Choroid plexus epithelial cell (primary cell): ENCODE results near the gene XXYLT1.

Experiments
- DNase-seq: peaks from one replicate; pipeline ENCODE4 v3.0.0-alpha.2; 2010; ENCODE audit warnings: low read depth
- H3K4me3 ChIP-seq: 2 replicates; pipeline ENCODE4 v1.5.1; 2011; ENCODE audit warnings: low read depth, mild to moderate bottlenecking, control low read depth, low read length, moderate library complexity
- TF ChIP-seq, protein P1 (sequence below): conservative IDR thresholded peaks from 2 replicates; pipeline ENCODE4 v1.5.1; 2011; ENCODE audit warnings: low read depth, mild to moderate bottlenecking, control low read depth, inconsistent platforms, low read length, moderate library complexity

Gene XXYLT1

DNA sequence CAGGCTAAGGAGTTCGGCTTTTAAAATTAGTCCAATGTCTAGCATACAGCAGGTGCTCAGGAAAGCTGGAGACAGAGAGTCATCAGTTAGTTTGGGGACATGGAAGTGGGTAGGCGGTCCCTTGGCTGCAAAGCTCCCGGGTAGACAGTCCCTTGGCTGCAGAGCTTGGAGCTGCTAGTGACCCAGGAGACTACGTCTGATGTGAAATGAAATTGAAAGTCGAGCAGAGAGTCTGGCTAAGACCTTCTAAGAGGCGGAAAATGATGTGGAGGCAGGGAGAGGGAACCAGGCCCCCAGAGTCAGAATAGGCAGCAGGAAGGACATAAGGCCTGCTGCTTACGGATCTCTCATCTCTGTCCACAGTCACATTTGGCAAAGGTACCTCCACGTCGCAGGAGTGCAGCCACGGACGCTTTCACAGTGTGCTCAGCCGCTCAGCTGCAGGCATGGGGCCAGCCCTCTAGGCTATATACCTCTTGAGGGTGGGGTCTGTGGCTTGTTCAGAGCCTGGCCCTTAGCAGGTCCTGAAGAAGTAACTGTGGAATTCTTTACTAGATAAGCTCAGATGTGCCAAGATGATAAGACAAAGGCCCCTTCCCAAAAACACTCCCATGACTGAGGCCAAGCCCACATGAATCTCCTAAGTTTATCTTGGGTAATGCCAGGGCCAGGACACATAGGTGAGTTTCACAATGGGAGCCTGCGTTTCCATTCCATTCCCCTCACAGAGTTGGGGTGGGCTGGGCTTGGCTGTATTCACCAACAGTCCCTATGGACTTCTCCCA, 131.7 kb downstream of the XXYLT1 start:
- TF ChIP-seq, protein P1, sequence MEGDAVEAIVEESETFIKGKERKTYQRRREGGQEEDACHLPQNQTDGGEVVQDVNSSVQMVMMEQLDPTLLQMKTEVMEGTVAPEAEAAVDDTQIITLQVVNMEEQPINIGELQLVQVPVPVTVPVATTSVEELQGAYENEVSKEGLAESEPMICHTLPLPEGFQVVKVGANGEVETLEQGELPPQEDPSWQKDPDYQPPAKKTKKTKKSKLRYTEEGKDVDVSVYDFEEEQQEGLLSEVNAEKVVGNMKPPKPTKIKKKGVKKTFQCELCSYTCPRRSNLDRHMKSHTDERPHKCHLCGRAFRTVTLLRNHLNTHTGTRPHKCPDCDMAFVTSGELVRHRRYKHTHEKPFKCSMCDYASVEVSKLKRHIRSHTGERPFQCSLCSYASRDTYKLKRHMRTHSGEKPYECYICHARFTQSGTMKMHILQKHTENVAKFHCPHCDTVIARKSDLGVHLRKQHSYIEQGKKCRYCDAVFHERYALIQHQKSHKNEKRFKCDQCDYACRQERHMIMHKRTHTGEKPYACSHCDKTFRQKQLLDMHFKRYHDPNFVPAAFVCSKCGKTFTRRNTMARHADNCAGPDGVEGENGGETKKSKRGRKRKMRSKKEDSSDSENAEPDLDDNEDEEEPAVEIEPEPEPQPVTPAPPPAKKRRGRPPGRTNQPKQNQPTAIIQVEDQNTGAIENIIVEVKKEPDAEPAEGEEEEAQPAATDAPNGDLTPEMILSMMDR = no peak
- DNase-seq = no peak
- H3K4me3 ChIP-seq = no peak overlapping the region

DNA sequence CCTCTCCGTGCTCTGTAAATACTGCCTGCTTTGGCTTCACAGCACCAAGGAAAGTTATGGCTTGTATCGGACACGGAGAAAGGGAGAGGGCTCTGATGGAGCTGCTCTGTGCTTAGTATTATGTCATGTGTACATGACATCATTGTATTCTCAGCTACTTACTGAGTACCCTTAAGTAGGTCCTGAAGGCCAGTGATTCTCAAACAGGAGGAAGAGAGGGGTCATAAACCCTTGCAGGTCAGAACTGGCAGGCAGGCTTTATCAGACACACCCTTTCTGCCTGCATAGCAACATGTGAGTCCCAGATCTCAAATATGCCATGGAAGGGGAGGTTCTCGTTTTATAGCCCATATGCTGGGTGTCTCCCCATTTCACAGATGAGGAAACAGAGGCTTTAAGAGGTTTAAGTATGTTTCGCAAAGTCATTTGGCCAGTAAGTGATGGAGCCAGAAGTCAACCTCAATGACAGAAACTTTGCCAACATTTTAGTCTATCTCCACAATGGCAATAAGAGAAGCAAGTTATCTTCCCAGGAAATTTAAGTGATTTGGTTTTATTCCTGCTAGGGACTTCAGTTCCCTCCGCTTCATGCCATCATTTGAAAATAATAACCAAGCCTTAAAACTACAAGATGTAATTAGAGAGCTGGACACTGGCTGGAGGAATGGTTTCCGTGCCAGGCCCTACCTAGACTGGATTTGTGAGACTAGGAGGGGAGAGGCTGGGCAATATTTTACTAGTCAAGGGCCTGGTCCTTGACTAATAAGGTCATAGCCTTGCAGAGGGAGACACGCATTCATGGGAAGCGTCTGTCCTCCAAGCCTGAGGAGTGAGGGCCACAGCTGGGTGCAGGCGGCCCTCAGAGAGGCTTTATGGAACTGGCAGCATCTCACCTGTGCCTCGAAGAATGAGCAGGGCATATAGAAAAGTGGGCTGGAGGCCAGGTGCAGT, 133.0 kb downstream of the XXYLT1 start:
- no peak for DNase-seq
- TF ChIP-seq, protein P1 = no peak
- no peak overlapping the region for H3K4me3 ChIP-seq

DNA sequence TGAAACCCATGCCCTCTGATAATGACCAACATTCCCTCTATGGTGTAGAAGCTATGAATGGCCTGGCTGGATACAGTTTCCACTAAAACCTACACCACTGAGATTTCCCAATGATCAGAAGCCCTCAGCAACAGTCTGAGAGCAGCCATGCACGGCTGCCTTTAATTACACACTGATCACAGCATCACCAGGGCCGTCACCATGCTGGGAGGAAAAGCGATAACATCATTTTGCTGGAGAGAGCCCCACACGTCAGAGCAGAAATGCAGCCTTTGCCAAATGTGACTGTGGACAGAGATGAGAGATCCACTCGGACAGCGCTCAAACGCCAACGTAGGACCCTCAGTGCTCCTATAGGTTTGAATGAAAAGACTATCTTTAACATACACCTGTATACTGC, 135.0 kb downstream of the XXYLT1 start:
- TF ChIP-seq, protein P1 = no peak
- no peak for DNase-seq
- H3K4me3 ChIP-seq = no peak overlapping the region

DNA sequence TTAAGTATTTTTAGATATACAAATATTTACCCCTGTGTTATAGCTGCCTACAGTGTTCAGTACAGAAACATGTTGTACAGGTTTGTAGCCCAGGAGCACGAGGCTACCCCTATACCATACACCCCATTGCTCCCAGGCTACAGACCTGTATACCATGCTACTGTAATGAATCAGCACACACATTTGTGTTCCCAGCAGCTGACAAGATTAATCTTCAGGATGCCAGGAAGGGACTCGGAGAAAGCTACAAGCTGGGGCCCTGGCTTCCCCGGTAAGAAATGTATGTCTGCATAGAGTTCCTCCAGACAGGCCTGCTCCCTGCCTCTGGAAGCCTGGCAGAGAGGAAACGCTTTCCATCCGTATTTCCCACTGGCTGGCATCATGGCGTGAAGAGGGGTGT, 136.5 kb downstream of the XXYLT1 start:
- no peak for DNase-seq
- TF ChIP-seq, protein P1 = no peak
- no peak overlapping the region for H3K4me3 ChIP-seq

DNA sequence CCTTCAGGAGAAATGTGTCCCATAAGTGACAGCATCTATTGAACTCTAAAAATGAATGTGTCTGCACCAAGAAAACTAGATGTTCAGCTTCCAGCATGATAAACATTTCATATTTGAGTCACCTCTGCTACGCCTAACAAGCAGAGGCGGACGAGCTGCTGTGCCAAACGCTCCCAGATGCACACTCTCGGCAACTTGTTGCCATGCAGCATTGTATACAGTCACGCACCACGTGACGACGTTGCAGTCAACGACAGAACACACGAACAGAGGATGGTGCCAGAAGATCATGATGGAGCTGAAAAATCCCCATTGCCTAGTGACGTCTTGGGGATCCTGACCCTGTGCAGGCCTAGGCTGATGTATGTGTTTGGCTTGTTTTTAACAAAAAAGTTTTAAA, 137.5 kb downstream of the XXYLT1 start:
- H3K4me3 ChIP-seq = no peak overlapping the region
- no peak for DNase-seq
- TF ChIP-seq, protein P1 = no peak

DNA sequence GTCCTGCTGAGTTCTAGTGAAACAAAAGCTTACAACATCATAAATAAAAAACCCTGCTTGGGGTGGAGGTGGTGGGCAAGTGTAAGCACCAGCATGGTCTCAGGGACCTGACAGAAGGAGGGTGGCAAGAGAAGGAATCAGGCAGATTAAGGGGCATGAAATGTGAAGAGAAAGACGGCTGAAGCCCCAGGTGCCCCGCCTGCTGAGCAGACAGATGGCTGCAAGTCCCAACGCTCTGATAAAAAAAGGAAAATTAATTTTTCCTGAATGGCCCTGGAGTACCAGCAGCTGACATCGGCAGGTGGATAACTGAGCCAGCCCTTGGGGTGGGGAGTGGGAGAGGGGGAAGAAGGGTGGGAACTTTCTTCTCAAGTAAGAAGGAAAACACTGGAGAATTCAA, 137.9 kb downstream of the XXYLT1 start:
- TF ChIP-seq, protein P1 = no peak
- DNase-seq = no peak
- H3K4me3 ChIP-seq = no peak overlapping the region
